SU-DHL-6 (cell line): Measurements from ENCODE around the gene DROSHA.

Experiments used
- EZH2phosphoT487 ChIP-seq: fragments of 200-600 bp; sonication (generic), shearing (Covaris generic); conservative IDR thresholded peaks from 2 replicates; pipeline ENCODE4 v1.6.1; 2018; ENCODE audit warnings: mild to moderate bottlenecking, antibody characterized with exemption, low read length, moderate library complexity, mixed read lengths
- TF ChIP-seq, protein P1 (sequence below): fragments of 200-600 bp; sonication (generic); IDR thresholded peaks from one replicate; pipeline ENCODE4 v1.5.1; 2017; ENCODE audit warnings: antibody characterized with exemption, mild to moderate bottlenecking, low read length, moderate library complexity; ENCODE audit not compliant: insufficient read depth, poor library complexity, severe bottlenecking

DNA sequence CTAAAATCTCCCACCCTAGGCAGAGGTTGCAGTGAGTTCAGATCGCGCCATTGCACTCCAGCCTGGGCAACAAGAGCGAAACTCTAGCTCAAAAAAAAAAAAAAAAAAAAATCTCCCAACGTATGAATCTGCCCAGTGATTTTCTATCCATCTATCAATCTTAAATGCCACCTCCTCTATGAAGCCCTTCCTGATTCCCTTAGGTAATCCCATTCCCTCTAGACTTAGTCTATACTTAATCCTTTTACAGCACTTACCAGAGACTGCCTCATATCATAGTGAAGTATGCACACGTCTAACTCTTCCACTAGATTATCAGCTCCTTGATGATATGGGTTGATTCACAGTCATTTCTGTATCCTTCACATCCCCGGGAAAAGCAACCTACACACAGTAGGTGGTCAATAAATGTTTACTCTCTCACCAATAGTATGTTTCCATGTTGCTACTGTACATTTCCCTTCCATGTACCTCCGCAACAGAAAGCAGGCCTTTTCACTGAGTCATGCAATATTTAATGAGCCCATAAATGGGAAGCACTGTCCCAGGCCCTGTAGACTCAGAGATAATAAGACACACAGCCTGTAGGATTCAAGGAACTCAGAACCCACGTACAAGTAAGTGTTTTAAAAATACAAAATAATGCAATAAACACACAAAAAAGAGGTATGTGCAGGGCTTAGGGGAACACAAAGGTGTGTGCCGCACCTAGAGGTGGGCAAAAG lies 1.2 kb downstream of the DROSHA start:
- TF ChIP-seq, protein P1, sequence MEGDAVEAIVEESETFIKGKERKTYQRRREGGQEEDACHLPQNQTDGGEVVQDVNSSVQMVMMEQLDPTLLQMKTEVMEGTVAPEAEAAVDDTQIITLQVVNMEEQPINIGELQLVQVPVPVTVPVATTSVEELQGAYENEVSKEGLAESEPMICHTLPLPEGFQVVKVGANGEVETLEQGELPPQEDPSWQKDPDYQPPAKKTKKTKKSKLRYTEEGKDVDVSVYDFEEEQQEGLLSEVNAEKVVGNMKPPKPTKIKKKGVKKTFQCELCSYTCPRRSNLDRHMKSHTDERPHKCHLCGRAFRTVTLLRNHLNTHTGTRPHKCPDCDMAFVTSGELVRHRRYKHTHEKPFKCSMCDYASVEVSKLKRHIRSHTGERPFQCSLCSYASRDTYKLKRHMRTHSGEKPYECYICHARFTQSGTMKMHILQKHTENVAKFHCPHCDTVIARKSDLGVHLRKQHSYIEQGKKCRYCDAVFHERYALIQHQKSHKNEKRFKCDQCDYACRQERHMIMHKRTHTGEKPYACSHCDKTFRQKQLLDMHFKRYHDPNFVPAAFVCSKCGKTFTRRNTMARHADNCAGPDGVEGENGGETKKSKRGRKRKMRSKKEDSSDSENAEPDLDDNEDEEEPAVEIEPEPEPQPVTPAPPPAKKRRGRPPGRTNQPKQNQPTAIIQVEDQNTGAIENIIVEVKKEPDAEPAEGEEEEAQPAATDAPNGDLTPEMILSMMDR: no peak
- no peak for TF ChIP-seq EZH2phosphoT487
